ENCODE measurements around the gene CLCA2. TPM values are rescaled to one million over a fixed set of nuclear protein-coding genes. Genes with fewer than 3 reads are reported as not detected.

The CLCA2 gene
- total and polyA plus RNA-seq, 2 donors (not counting 1 experiment from before 2014, with no cell fraction given): not detected

DNA sequence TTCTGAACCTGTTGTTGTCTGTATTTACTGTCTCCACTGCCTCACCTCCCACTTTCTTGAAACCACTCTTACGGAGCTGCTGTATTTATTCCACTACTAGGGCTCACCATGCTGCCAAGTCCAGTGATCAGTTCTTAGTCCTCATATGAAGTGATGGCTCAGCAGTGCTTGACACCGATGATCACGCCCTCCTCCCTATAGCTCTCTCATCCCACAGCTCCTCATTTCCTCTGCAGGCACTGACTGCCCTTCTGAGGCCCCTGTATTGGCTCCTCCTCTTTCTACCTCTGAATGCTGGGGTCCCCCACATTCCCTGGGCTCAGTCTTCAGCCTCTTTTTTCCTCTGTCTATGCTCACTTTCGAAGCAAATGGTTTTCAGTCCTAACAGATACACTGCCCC lies 48.2 kb downstream of the CLCA2 start:
- no peaks in the 10 kb centered on the region for H3K9me3 Mint-ChIP-seq (ENCODE audit: insufficient read depth)
- no peak for TF ChIP-seq EZH2 (IDR thresholded peaks at IDR 0.05; ENCODE audit: borderline replicate concordance, insufficient read depth, low read depth, low read length, poor library complexity, severe bottlenecking)
- TF ChIP-seq, protein P1, sequence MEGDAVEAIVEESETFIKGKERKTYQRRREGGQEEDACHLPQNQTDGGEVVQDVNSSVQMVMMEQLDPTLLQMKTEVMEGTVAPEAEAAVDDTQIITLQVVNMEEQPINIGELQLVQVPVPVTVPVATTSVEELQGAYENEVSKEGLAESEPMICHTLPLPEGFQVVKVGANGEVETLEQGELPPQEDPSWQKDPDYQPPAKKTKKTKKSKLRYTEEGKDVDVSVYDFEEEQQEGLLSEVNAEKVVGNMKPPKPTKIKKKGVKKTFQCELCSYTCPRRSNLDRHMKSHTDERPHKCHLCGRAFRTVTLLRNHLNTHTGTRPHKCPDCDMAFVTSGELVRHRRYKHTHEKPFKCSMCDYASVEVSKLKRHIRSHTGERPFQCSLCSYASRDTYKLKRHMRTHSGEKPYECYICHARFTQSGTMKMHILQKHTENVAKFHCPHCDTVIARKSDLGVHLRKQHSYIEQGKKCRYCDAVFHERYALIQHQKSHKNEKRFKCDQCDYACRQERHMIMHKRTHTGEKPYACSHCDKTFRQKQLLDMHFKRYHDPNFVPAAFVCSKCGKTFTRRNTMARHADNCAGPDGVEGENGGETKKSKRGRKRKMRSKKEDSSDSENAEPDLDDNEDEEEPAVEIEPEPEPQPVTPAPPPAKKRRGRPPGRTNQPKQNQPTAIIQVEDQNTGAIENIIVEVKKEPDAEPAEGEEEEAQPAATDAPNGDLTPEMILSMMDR (IDR thresholded peaks at IDR 0.05): no peak
- no peak overlapping the region for H3K27ac Mint-ChIP-seq
- H3K9ac ChIP-seq (ENCODE audit: low read length): no peak overlapping the region
- H3K4me3 Mint-ChIP-seq: no peak overlapping the region
- H3K27me3 Mint-ChIP-seq: peaks cover 7% of the 10 kb centered on the region
- H3K27ac ChIP-seq (ENCODE audit: low read length in 2 of 2): no peak overlapping the region
- H3K4me1 Mint-ChIP-seq: peaks cover 4% of the 10 kb centered on the region
- peaks cover 0 to 3% (median 0%) of the 10 kb centered on the region in 4 experiments for H3K27me3 ChIP-seq (replicated peaks in 1 of 4; ENCODE audit: control extremely low read depth in 1 of 4, control insufficient read depth in 3 of 4, insufficient read depth in 4 of 4, low read length in 3 of 4)
- no peaks in the 10 kb centered on the region for H4K20me1 ChIP-seq (ENCODE audit: control insufficient read depth, insufficient read depth, low read length, poor library complexity, severe bottlenecking)
- no peaks in the 10 kb centered on the region for H3K79me2 ChIP-seq (ENCODE audit: control insufficient read depth, insufficient read depth, low read length)
- H3K9me3 ChIP-seq (ENCODE audit: control extremely low read depth in 1 of 3, control insufficient read depth in 2 of 3, insufficient read depth in 1 of 3, low read length in 2 of 3): no peaks in the 10 kb centered on the region
- WGBS (ENCODE audit: insufficient coverage): 82% methylated on average over 4 of the region's 4 CpGs
- POLR2A ChIA-PET: no interaction called here
- no peak for DNase-seq
- ATAC-seq (ENCODE audit: low read depth): no peak
- no peak overlapping the region for H2AFZ ChIP-seq (ENCODE audit: insufficient read depth, low read depth, low read length, poor library complexity, severe bottlenecking)
- no peak overlapping the region for H3K4me2 ChIP-seq (replicated peaks; ENCODE audit: low read depth, low read length, poor library complexity, severe bottlenecking)
- H3K4me3 ChIP-seq (ENCODE audit: control extremely low read depth in 1 of 5, extremely low read depth in 1 of 5, insufficient read depth in 1 of 5, low read depth in 2 of 5, low read length in 4 of 5): no peak overlapping the region
- CTCF ChIA-PET: interaction anchor here (0.7 to 5.3 kb wide), 8 partner anchors 30 to 245 kb away, joined by 3 to 67 read pairs (median 8); partner anchors contain the start of gene SH3GLB1
- intact Hi-C loops (cut with micrococcal nuclease): loop anchor here (5.0 to 10.0 kb wide), 2 partner anchors 213 to 270 kb away; no protein-coding TSS in a partner anchor
- H3K36me3 ChIP-seq (replicated peaks in 1 of 2; ENCODE audit: control extremely low read depth in 1 of 2, control insufficient read depth in 1 of 2, extremely low read depth in 1 of 2, insufficient read depth in 2 of 2, low read length in 1 of 2): no peaks in the 10 kb centered on the region
- no peaks in the 10 kb centered on the region for H3K4me1 ChIP-seq (ENCODE audit: control insufficient read depth in 2 of 2, insufficient read depth in 2 of 2, low read length in 2 of 2)

DNA sequence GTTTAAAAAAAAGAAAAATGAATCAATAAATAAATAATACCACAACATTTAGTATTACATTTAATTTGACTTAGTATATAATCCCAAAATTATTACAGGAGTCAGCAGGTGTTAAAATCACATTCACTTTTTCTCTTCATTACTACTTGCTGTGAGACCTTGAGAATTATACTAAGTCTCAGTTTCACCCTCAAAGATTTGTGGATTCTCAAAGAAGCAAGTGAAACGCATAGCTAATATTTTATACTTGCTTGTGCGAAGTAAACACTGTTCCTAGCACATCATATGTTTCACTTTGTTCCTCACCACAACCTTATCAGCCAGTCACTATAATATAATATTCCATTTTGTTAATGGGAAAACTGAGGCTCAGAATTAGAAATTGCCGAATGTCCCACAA lies 48.8 kb downstream of the CLCA2 start:
- DNase-seq (no peak), ATAC-seq (ENCODE audit: low read depth) (no peak)
- no peak overlapping the region for H3K4me3 ChIP-seq (ENCODE audit: control extremely low read depth in 1 of 5, extremely low read depth in 1 of 5, insufficient read depth in 1 of 5, low read depth in 2 of 5, low read length in 4 of 5)
- no peak overlapping the region for H3K27ac ChIP-seq (ENCODE audit: low read length in 2 of 2)
- ChIA-PET POLR2A (no interaction called here), CTCF (interaction anchor here (0.9 to 5.3 kb wide), 16 partner anchors 9 to 232 kb away, joined by 3 to 67 read pairs (median 5); partner anchors contain the start of gene SH3GLB1)
- no peaks in the 10 kb centered on the region for H3K4me1 ChIP-seq (ENCODE audit: control insufficient read depth in 2 of 2, insufficient read depth in 2 of 2, low read length in 2 of 2)
- peaks cover 0 to 3% (median 0%) of the 10 kb centered on the region in 4 experiments for H3K27me3 ChIP-seq (replicated peaks in 1 of 4; ENCODE audit: control extremely low read depth in 1 of 4, control insufficient read depth in 3 of 4, insufficient read depth in 4 of 4, low read length in 3 of 4)
- peaks cover 9% of the 10 kb centered on the region for H3K27me3 Mint-ChIP-seq
- intact Hi-C loops (cut with micrococcal nuclease): loop anchor here (5.0 to 10.0 kb wide), 2 partner anchors 212 to 270 kb away; no protein-coding TSS in a partner anchor
- no peak overlapping the region for H3K4me3 Mint-ChIP-seq
- H3K36me3 ChIP-seq (replicated peaks in 1 of 2; ENCODE audit: control extremely low read depth in 1 of 2, control insufficient read depth in 1 of 2, extremely low read depth in 1 of 2, insufficient read depth in 2 of 2, low read length in 1 of 2): no peaks in the 10 kb centered on the region
- no peak overlapping the region for H3K4me2 ChIP-seq (replicated peaks; ENCODE audit: low read depth, low read length, poor library complexity, severe bottlenecking)
- WGBS (ENCODE audit: insufficient coverage): 100% methylated on average over 1 of the region's 3 CpGs
- H3K9me3 ChIP-seq (ENCODE audit: control extremely low read depth in 1 of 3, control insufficient read depth in 2 of 3, insufficient read depth in 1 of 3, low read length in 2 of 3): no peaks in the 10 kb centered on the region
- H2AFZ ChIP-seq (ENCODE audit: insufficient read depth, low read depth, low read length, poor library complexity, severe bottlenecking): no peak overlapping the region
- H3K27ac Mint-ChIP-seq: no peak overlapping the region
- no peaks in the 10 kb centered on the region for H4K20me1 ChIP-seq (ENCODE audit: control insufficient read depth, insufficient read depth, low read length, poor library complexity, severe bottlenecking)
- peaks cover 4% of the 10 kb centered on the region for H3K4me1 Mint-ChIP-seq
- TF ChIP-seq, protein P1 (IDR thresholded peaks at IDR 0.05): no peak
- TF ChIP-seq EZH2 (IDR thresholded peaks at IDR 0.05; ENCODE audit: borderline replicate concordance, insufficient read depth, low read depth, low read length, poor library complexity, severe bottlenecking): no peak
- no peaks in the 10 kb centered on the region for H3K79me2 ChIP-seq (ENCODE audit: control insufficient read depth, insufficient read depth, low read length)
- no peak overlapping the region for H3K9ac ChIP-seq (ENCODE audit: low read length)
- H3K9me3 Mint-ChIP-seq (ENCODE audit: insufficient read depth): no peaks in the 10 kb centered on the region

Data from B cell (primary cell).